ENCODE data around the gene VAV3. TPM values are rescaled to one million over a fixed set of nuclear protein-coding genes. Genes with fewer than 3 reads are reported as not detected.

The VAV3 gene
- total RNA-seq, 1 donor from 2014 or later, result 1.9 TPM

DNA sequence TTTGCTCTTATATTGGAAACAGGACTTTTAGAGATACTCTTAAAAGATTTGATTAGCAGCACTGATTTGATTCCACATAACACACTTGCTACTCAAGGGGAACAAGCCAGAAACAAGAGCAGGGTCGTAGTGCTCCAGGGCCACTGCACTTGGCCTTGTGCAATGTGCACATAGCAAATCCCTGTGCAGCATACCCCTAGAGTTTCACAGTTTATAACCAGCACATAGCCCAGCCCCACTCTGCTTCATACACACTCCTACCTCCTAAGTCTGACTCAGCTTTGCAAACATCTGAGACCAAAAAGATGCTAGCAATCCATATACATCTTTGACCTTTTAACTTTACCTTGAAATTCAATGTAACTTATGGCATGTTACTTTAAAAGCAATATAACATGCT, 157.6 kb downstream of the VAV3 start:
- no peak for DNase-seq (ENCODE audit: low spot score)
- intact Hi-C loops (cut with DNase I), result no loop called here

DNA sequence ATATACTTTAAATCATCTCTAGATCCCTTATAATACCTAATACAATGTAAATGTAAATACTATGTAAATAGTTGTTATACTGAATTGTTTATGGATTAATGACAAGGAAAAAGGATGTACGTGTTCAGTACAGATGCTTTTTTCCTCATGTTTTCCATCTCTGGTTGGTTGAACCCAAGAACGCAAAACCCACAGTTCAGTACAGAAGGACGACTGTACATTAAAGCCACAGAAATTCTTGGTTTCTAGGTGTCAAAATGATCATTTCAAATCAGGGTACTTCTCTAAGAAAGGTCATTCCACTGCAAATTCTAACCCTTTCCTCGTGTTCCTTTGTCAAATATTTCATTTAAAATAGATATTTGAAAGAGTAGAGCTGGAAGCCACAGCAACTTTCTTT, 158.1 kb downstream of the VAV3 start:
- DNase-seq (ENCODE audit: low spot score), result no peak
- intact Hi-C loops (cut with DNase I), result no loop called here

DNA sequence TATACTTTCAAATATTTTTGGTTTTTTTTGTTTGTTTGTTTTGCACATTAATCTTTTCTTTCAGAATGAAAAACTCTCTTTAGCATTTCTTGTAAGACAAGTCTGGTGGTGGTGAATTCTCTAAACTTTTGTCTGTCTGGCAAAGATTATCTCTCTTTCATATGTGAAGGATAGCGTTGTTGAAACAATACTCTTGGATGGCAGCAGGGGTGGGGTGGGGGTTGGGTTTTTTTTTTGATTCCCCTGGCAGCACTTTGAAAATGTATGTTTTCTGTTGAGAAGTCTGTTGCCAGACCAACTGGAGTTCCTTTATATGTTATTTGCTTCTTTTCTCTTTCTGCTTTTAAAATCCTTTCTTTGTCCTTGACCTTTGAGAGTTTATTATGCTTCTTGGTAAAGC, 160.2 kb downstream of the VAV3 start:
- intact Hi-C loops (cut with DNase I), result no loop called here
- DNase-seq (ENCODE audit: low spot score), result no peak

DNA sequence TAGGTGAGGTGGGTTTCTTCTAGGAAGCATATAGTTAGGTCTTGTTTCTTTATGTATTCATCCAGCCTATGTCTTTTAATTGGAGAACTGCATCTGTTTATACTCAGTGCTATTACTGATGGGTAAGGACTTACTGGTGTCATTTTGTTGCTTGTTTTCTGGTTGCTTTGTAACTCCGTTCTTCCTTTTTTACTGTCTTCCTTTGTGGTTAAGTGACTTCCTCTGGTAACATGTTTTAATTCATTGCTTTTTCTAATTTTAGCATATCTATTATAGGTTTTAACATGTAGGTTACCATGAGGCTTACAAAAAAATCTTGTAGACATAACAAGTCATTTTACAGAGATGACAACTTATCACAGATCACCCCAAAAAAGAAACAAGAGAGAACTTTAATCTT, 160.8 kb downstream of the VAV3 start:
- DNase-seq (ENCODE audit: low spot score), result no peak
- intact Hi-C loops (cut with DNase I), result no loop called here

DNA sequence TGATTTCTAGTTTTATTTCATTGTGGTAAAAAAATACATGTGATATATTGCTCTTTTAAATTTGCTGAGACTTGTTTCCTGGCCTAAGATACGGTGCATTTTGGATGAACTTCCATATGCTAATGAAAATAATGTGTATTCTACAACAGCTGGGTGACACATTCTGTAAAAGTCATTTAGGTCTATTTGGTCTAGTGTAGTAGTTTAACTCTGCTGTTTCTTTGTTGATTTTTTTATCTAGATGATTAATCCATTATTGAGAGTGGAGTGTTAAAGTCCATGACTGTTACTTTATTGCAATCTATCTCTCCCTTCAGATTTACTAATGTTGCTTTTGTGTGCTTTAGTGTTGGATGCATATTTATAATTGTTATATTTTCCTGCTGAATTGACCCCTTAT, 161.4 kb downstream of the VAV3 start:
- DNase-seq (ENCODE audit: low spot score), result no peak
- intact Hi-C loops (cut with DNase I), result no loop called here

DNA sequence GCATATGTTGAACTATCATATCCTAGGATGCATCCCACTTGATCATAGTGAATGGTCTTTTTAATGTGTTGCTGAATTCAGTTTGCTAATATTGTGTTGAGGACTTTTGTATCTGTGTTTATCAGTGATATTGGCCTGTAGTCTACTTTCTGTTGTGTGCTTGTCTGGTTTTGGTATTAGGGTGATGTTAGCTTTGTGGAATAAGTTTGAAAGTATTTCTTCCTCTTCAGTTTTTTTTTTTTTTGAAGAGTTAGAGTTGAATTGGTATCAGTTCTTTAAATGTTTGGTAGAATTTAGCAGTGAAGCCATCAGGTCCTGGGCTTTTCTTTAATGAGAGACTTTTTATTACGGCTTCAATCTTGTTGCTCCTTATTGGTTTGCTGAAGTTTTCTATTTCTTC, 162.3 kb downstream of the VAV3 start:
- intact Hi-C loops (cut with DNase I), result no loop called here
- no peak for DNase-seq (ENCODE audit: low spot score)

DNA sequence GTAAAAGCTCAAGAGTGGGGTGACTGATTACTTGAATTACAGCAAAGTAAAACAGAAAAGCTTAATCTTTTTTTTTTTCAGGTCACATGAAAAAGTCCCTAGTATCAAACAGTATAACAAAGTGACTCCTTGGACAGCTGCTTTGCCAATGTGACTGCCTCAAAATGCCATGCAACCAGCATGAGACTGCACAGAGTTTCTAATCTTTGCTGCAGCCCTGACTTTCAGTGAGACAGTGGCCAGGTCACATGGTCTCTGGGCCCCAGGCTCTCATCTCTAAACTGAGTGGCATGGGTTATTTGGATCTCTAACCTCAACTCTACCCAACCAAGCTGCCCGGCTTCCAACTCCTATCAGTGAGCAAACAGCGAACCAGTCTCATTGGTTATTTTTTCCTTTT, 169.0 kb downstream of the VAV3 start:
- no peak for DNase-seq (ENCODE audit: low spot score)
- intact Hi-C loops (cut with DNase I), result no loop called here

DNA sequence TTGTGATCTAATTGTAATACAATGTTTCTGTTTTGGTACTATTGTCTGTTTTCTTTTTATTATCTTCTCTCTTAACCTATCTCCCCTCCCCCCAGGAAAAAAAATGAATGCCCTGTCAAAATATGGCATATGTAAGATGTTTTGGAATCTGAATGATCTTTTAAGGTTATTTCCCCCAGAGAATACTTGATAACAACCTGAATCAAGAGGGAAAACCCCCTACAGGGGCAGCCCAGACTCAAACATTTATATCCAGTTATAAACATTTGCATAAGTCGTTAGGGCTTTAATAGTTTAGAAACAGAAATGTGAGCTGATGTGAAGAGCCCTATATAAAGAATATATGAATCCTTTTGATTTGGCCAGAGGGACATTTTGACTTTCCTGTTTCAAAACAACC, 169.5 kb downstream of the VAV3 start:
- DNase-seq (ENCODE audit: low spot score), result no peak
- intact Hi-C loops (cut with DNase I), result no loop called here

DNA sequence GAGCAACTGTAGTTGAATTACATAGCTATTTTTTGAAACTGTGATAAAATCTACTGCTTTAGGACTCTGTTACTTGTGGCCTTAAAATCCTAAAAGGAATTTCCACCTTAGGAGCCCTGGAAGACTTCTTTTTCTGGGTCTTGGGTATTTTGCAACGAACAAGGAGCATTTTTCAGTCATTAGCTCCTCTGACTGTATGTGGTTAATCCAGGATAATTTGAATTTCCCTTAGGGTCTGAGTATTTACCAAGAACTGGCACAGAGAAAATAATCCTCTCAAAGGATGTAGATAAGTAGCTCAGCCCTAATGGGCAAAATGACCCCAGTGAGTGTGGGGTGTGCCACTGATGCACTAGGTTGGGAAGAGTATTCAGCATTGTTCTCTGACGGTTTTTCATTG, 170.4 kb downstream of the VAV3 start:
- intact Hi-C loops (cut with DNase I), result no loop called here
- no peak for DNase-seq (ENCODE audit: low spot score)

DNA sequence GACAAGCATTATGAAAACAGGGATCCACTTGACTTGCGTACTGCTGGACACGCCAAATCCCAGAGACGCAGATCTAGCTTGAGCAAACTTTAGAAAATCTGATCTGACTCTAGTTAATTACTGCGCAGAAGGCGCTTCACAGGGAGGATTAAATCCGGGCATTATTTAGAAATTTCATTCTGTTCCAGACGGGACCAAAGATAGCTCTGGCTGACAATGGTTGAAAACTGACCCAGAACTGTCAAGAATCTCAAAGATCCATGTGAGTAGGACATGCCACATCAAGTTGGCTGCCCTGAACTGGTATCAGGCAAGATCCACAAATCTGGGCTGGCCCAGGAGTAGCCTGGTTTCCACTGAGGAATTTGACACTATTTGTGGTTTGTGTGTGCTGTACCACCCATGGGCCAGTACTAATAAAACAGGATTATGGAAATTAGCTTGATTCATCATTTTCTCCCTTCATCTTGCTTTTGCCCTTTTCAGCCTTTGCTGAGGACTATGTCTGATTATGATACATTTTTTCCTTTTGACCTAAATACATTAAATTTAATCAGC, 171.0 kb downstream of the VAV3 start:
- intact Hi-C loops (cut with DNase I), result no loop called here
- DNase-seq (ENCODE audit: low spot score), result no peak

DNA sequence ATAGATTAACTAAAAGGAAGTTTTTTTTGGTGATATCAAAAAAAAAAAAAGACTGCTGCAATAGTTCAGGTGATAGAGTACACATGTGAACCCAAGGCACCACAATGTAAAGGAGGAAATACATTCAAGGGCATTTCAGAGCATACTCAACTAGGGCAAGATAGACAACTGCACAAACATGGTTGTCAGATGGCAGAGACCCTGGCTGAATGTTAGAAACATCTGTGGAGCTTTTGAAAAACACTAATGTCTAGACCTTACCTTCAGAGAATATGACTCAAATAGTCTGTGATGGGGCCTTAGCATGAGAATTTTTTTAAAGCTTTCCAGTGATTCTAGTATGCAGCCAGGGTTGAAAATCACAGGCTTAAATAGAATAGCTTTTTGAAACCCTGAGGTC, 173.6 kb downstream of the VAV3 start:
- no peak for DNase-seq (ENCODE audit: low spot score)
- intact Hi-C loops (cut with DNase I), result no loop called here

DNA sequence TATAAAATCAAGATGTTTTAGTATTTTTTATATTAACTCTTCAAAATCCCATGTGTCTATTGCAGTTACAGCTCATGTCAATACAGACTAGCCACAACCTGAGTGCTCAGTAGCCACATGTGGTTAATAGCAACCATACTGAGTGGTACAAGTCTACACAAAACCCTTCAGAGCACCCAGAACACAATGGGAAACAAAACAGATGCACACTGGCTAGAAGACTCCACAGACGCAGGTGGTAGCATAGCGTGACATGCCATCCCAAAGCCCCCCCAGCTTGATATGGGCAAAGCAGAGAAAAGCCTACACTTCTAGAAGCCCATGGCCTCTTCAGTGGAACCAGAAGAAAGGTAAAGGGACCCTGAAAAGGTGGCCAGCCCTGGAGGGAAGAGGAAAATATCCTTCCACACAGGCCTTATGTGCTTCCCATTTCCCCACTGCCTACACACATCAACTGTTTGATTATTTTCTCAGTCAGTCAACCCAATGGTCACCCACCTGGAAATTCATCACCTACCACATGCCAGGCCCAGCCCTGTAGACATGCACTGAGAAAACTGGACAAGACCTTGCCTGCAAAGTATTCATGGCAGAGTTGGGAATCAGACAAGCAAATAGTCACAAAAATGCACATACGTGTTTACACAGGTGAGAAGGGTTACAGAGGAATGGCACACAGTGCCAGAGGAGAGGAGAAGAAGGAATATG, 175.0 kb downstream of the VAV3 start:
- intact Hi-C loops (cut with DNase I), result loop anchor here (5.0 kb wide), 1 partner anchor 172 kb away; no protein-coding TSS in a partner anchor

DNA sequence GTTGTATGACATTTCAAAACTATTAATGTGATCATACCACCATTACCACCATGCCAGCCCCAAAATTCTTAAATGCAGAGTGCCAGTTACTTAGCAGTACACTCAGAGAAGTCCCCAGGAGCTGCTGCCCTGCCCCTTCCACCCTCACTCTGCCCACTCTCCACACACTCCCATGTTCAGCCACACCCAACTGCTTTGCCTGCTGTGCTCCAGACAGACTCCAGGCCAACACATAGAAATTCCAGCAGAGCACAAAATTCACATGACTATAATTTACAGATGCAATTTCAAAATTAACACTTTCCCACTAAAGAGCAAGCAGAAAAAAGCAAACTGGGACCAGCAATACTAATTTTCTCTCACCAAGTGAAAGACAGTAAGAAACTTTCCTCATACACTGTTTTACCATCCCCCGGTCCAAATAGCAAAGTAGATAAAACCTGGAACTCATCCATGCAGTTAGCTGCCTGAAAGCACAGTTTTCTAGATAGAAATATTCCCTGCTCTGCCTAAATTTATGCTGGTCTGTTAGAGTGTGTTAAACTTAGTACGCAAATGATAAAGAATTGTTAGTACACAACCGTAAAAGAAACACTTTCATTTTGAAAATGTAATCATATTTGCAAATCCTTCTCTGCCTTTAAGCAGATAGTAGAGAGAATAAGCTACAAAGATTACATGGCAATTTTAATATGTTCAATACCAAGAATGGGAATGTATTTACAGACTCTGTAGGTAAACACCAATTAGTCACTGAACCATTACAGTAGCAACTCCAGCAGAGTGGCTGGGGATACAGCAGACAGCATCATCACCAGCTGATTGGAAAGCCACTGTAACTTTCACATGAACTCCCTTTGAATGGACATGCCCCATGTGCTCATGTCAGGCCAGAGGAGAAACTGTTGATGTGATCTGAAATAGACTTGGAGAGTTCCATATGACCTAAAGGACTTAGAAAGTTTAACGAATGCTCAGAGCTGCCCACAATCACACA, 176.5 kb downstream of the VAV3 start:
- intact Hi-C loops (cut with DNase I), result loop anchor here (5.0 kb wide), 1 partner anchor 174 kb away; no protein-coding TSS in a partner anchor
- DNase-seq (ENCODE audit: low spot score), result no peak

More for the DNA sequence above, 175.0 kb downstream of the VAV3 start:
- no peak for DNase-seq (ENCODE audit: low spot score)

DNA sequence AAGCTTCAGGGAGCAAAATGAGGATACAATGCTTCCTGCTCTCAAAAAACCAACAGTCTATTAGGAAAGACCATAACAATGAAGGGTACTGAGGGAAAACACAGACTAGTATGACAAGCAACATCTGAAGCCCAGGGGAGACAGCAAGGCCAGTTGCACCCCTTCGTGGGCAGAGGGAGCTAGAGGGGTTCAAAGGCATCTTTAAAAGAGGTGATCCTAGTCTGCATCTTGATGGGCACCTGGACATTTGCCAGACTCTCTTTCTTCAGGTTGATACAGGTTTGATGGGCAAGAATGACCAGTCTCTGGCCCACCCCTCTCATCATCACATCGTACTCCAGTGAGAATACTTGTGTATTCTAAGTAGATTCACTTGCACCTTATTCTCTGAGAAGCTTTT, 177.7 kb downstream of the VAV3 start:
- DNase-seq (ENCODE audit: low spot score), result no peak
- intact Hi-C loops (cut with DNase I), result loop anchor here (5.0 kb wide), 1 partner anchor 175 kb away; no protein-coding TSS in a partner anchor

DNA sequence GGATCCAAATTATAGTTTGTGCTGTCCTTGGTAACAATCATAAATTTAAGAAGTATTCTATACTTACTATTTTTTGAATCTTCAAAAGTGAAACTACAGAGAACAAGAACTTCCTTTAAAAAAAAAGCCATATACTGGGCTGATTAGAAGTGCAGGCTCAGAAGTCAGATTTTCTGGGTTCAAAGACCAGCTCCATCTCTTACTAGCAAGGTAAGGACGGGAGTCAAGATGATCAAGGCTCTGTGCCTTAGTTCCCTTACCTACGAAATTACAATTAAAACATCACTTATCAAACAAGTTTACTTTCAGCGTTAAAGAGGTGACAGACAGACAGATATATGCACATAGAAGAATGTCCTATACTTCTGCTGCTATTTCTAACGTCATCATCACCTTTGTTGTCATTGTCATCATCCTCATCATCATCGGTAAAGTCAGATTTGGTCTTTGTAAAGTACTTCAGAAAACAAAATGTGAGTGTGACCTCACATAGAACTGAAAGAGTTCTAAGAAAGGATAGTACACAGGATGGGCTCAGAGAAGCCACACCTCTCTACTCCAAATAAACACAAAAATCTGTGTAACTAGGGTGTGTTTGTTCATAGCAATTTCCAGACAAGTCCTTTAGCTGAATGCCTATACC, 178.7 kb downstream of the VAV3 start:
- no peak for DNase-seq (ENCODE audit: low spot score)

DNA sequence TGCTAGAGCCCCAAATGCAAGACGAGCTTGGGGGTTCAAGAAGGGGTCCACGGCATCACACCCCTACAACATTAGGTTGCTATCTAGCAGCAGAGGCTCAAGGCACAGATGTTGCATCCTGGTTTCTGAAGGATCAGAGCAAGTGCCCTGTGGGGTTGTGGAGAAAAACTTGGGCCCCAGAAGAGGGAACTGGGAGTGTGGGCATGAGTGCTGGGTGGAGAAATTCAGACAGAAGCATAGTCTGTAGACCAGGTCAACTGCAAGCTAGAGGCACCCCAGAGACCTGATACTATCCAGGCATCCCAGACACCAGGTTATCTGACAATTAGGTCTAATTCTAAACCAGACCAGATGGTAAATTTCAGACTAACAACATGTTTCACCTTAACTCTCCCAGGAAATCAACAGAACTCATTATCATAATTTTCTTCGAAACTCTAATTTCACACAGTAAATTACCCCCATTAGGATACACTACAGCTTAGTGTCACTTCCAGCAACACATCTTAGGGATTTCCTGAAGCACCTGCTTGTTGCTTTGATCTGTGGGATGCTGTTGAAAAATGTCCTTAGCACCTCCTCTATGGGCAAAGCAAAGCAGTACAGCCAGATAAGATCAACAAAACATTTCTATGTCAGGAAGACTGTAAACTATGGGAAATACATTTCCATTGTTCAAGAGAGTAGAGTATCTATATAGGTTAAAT, 179.3 kb downstream of the VAV3 start:
- no peak for DNase-seq (ENCODE audit: low spot score)
- intact Hi-C loops (cut with DNase I), result loop anchor here (5.0 kb wide), 1 partner anchor 177 kb away; no protein-coding TSS in a partner anchor

More for the DNA sequence above, 178.7 kb downstream of the VAV3 start:
- intact Hi-C loops (cut with DNase I), result loop anchor here (5.0 kb wide), 1 partner anchor 176 kb away; no protein-coding TSS in a partner anchor

DNA sequence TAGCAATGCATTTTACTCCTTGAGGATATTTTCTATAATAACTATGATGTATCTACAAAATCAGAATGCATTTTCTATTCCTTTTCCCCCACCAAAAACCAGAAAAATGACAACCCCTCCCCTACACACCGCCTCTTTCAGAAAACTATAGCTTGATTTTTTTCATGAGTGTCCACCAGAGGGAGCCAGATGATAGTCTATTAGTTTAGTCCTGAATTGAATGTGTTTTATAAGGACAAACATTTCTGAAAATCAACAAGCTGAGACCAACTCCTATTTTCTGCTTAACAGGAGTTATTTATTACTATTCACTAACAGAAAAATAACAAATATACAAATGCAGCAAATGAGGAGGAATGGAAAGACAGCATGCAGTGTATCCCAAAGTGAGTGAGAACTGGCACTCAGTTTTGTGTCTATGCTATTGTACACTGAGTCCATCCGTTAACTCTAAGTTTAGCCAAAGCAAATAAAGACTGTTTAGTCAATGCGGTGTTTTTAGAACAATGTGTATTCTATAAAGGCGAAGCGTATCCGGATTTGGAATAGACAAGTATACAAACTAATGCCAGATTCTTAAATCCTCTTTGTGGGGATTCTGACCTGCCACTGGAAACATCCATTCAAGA, 182.6 kb downstream of the VAV3 start:
- intact Hi-C loops (cut with DNase I), result loop anchor here (1.0 kb wide), 1 partner anchor 343 kb away; no protein-coding TSS in a partner anchor
- DNase-seq (ENCODE audit: low spot score), result no peak

DNA sequence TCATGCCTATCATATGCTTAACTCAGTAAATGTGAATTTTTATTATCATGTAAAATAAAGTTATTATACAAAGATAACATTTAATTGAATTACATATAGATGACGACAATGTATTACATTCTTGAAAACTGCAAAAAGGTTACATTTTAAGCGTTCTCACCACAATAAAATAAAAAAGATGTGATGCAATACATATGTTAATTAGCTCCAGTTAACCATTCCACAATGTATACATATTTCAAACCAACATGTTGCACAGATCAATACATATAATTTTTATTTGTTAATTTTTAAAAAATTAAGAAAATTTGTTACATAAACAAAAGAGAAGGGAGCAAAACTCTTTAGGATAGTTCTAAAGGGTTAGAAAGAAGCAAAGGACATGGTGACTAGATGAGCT, 183.7 kb downstream of the VAV3 start:
- DNase-seq (ENCODE audit: low spot score), result no peak
- intact Hi-C loops (cut with DNase I), result no loop called here

DNA sequence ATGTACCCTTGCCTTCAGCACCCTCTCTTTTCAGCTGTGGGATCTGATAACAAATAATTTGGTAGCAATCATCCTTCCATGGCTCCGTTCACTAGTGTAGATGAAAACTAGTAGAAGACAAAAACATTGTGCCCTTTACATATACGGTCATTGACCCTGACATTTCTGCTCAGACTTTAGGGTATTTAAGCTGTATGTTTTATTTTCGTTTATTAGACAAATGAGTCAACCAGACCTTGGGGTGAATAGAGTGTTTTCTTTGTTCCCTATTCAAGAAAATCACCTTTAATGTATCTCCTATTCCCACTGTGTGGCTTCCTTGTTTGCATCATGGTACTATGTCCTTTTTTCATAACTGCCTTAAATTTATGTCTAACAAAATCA, 187.3 kb downstream of the VAV3 start:
- DNase-seq (ENCODE audit: low spot score), result no peak
- intact Hi-C loops (cut with DNase I), result no loop called here
